AG04449 (cell line): ENCODE measurements around the gene MTRFR.

Source experiments
- CTCF ChIA-PET: fragments of 350-600 bp; formaldehyde crosslinking; extraction: SDS; loops from one replicate; lab custom pipeline; 2021; ENCODE audit warnings: antibody characterized with exemption; lab: Yijun Ruan, JAX
- POLR2A ChIA-PET: fragments of 400-600, 350-600 bp; formaldehyde crosslinking; extraction: SDS; loops from one replicate; lab custom pipeline; 2020; ENCODE audit warnings: antibody characterized with exemption, inconsistent platforms; lab: Yijun Ruan, JAX
- DNase-seq: peaks from one replicate; pipeline ENCODE4 v3.0.0-alpha.2; 2010; ENCODE audit warnings: low read depth, low spot score
- H3K4me3 ChIP-seq: 2 replicates; pipeline ENCODE4 v1.5.1; 2011; ENCODE audit warnings: low read depth, mild to moderate bottlenecking, control low read depth, low read length
- TF ChIP-seq, protein P1 (sequence below): IDR thresholded peaks from one replicate; pipeline ENCODE4 v1.5.1; 2011; ENCODE audit warnings: mild to moderate bottlenecking, moderate library complexity, low read length, control low read depth, inconsistent platforms; ENCODE audit not compliant: insufficient read depth; ENCODE audit errors: missing control alignments

The MTRFR gene

DNA sequence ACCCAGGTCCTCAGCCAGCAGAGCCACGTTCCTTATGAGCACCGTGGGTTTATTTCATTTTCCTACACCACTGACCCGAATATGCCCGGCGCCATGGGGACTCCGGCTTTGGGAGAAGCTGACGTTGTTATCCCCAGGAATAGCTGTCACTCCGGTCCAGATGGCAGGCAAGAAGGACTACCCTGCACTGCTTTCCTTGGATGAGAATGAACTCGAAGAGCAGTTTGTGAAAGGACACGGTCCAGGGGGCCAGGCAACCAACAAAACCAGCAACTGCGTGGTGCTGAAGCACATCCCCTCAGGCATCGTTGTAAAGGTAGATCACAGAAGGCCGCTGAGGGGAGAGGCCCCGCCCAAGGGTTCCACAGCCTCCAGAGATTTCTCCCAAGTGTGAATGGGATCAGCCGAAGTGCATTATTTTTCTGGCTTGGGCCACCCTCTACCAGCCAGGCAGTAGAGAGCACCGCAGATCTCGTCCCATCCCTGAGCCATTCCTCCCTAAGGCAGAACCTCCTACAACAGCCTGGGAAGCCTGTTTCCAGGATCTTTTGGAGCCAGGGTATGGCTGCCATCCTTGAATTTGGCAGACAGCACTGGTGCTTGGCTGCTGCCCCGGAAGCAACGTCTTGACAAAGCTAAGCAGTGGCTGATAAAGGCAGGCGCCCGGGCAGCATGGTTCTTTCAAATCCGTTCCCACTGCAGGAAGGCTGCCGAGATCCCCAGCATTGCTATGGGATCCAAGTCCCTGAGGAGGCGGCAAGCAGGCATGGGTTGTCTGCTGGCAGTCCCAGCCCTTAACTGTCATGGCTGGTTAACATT lies 20.6 kb downstream of the MTRFR start:
- ChIA-PET POLR2A (no interaction called here), CTCF (interaction anchor here (1.3 kb wide), 1 partner anchor 15 kb away, joined by 5 read pairs; no protein-coding TSS in a partner anchor)
- no peak overlapping the region for H3K4me3 ChIP-seq
- no peak for DNase-seq
- TF ChIP-seq, protein P1, sequence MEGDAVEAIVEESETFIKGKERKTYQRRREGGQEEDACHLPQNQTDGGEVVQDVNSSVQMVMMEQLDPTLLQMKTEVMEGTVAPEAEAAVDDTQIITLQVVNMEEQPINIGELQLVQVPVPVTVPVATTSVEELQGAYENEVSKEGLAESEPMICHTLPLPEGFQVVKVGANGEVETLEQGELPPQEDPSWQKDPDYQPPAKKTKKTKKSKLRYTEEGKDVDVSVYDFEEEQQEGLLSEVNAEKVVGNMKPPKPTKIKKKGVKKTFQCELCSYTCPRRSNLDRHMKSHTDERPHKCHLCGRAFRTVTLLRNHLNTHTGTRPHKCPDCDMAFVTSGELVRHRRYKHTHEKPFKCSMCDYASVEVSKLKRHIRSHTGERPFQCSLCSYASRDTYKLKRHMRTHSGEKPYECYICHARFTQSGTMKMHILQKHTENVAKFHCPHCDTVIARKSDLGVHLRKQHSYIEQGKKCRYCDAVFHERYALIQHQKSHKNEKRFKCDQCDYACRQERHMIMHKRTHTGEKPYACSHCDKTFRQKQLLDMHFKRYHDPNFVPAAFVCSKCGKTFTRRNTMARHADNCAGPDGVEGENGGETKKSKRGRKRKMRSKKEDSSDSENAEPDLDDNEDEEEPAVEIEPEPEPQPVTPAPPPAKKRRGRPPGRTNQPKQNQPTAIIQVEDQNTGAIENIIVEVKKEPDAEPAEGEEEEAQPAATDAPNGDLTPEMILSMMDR, result no peak

DNA sequence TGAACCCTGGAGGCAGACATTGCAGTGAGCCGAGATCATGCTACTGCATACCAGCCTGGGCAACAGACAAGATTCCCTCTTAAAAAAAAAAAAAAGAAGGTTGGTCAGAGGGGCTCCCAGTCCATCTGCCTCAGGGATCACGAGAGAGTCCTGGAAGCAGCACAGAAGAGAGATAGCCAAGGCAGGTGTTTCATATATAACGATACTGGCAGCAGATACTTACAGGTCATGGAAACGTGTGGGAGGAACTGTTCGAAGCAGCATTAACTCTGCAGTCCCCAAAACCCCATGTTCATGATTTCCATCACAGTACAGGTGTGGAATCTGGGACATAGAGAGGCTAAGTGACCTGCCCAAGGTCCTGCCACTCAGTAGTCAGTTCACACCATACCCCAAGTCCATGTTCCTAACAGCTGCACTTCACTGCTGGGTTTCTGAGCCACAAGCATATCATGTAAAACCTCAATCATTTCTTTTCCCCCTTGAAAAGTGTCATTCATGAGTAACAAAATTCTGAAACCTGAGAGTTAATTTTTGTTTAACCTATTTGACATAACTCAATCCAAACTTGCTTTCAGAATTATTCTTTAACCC lies 21.7 kb downstream of the MTRFR start:
- no peak overlapping the region for H3K4me3 ChIP-seq
- TF ChIP-seq, protein P1, result no peak
- CTCF ChIA-PET, result interaction anchor here (2.6 kb wide), 1 partner anchor 17 kb away, joined by 8 read pairs; no protein-coding TSS in a partner anchor
- no peak for DNase-seq
- POLR2A ChIA-PET, result no interaction called here

DNA sequence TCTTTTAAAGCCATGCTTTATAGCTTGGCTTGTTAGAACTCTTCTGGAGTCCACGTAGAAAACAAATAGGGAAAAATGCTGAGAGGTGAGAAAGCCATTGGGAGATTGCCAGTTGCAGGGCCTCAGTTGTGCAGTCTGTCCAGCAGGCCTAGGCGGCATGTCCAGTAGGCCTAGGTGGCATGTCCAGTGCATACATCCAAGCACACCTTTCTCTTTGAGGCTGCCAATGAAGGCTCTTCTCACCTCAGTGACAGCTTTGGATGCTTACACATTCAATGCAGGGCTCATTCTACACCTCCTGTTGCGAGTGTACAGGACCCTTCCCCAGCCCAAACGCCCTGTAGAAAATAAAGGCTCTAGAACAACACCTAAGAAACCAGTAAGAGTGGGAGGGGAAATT lies 25.4 kb downstream of the MTRFR start:
- CTCF ChIA-PET, result interaction anchor here (1.0 to 1.7 kb wide), 2 partner anchors 11 to 20 kb away, joined by 3 to 7 read pairs; no protein-coding TSS in a partner anchor
- POLR2A ChIA-PET, result interaction anchor here (0.6 to 1.2 kb wide), 2 partner anchors 11 to 475 kb away, joined by 4 read pairs; no protein-coding TSS in a partner anchor
- no peak for DNase-seq
- H3K4me3 ChIP-seq, result no peak overlapping the region
- TF ChIP-seq, protein P1, result no peak

DNA sequence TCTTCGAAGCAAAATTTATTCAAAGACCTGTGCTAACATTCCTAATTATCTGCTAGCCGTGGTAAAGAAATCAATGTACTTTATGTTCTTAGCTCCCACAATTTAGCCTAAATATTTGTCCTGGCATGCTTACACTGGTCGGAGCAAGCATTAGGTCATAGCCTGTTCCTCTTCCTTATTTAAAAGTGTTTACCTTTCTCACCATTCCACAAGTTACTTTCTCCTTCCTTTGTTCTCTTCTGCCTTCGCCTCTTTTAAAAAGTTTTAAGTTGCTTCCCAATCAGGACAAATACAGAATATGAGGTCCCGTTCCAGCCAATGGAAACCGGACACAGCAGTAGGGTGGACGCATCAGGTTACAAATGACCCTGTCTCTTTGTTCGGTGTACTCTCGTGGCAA lies 26.8 kb downstream of the MTRFR start:
- H3K4me3 ChIP-seq, result no peak overlapping the region
- ChIA-PET POLR2A (no interaction called here), CTCF (no interaction called here)
- no peak for DNase-seq
- TF ChIP-seq, protein P1, result no peak

DNA sequence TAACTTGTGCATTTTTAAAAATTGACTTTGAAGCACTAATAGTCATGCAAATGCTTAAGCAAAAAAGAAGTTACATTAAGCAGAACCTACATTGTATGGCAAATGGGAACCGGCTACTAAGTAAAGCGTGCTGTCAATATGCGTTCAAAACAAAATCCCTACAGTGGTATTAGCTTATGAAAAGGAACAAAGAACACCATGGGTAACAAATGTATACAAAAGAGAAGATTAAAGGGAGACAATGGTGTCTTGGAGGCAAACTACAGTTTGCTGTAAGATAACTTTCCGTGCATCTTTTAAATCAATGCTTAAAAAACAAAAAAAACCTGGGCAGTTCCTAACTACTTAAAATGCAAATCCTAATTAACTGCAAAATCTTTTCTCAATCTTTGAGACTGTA lies 28.0 kb downstream of the MTRFR start:
- no peak for DNase-seq
- POLR2A ChIA-PET, result no interaction called here
- CTCF ChIA-PET, result interaction anchor here (1.0 to 1.4 kb wide), 3 partner anchors 9 to 24 kb away, joined by 3 to 4 read pairs (median 3); no protein-coding TSS in a partner anchor
- TF ChIP-seq, protein P1, result no peak
- no peak overlapping the region for H3K4me3 ChIP-seq
